Right lobe of liver (tissue), 4 donors: ENCODE data around the gene OR52A5.

Source experiments
- CTCF ChIP-seq, 4 donors: fragments of 200-600 bp in 3 of 4; fragments of 450-650 bp in 1 of 4; IDR thresholded peaks; one replicate each; pipeline versions ENCODE4 v1.5.1 to v1.8.0; 2016 to 2022; ENCODE audit warnings: antibody characterized with exemption in 4 of 4, mild to moderate bottlenecking in 2 of 4
- POLR2A ChIP-seq: fragments of 450-650 bp; IDR thresholded peaks from one replicate; pipeline ENCODE4 v1.6.1; 2017; ENCODE audit warnings: antibody characterized with exemption, mild to moderate bottlenecking
- donor health status: DM: no; HTN: no; CAD: no.
- donor health status: DM: no; HTN: no; CAD: no.
- donor health status: DM: no; HTN: yes; CAD: no.

GRCh38 chr11:5159806-5160205 lies 21.6 kb upstream of the OR52A5 start:
- TF ChIP-seq CTCF (IDR thresholded peaks at IDR 0.05), result no peak
- no peak for TF ChIP-seq POLR2A
